Kidney glomerular epithelial cell (primary cell): Measurements from ENCODE around the gene IFT20.

Experiments used
- DNase-seq: peaks from one replicate; lab custom pipeline; 2025; lab: John Stamatoyannopoulos, UW

IFT20 gene

GRCh38 chr17:28335201-28335958 lies at the start of gene IFT20, which contains the start of gene TNFAIP1:
TSS of gene IFT20 (minus strand) at chr17:28335472. CDS start at chr17:28331985, 3,487 bp downstream.
TSS of gene TNFAIP1 (plus strand) at chr17:28335761. CDS start at chr17:28339522, 3,761 bp downstream.
- DNase-seq: peak; percentile 100

- DNase-seq: no peak
Measured at GRCh38 chr17:28385037-28385400, 49.7 kb upstream of the IFT20 start.

GRCh38 chr17:28384281-28385036 lies 49.2 kb upstream of the IFT20 start:
- DNase-seq: peak; percentile 37

- no peak for DNase-seq
Measured at GRCh38 chr17:28381141-28381825, 46.0 kb upstream of the IFT20 start.

GRCh38 chr17:28379814-28380801 lies 44.8 kb upstream of the IFT20 start:
- no peak for DNase-seq

GRCh38 chr17:28372945-28373274 lies 37.6 kb upstream of the IFT20 start:
- no peak for DNase-seq

GRCh38 chr17:28372203-28372944 lies 37.1 kb upstream of the IFT20 start:
- no peak for DNase-seq

GRCh38 chr17:28371245-28372202 lies 36.3 kb upstream of the IFT20 start, which contains the start of gene SARM1:
TSS of gene SARM1 (plus strand) at chr17:28371694. CDS start at chr17:28372033, 339 bp downstream.
- DNase-seq: peak; percentile 37

GRCh38 chr17:28370744-28371103 lies 35.5 kb upstream of the IFT20 start:
- DNase-seq: no peak

GRCh38 chr17:28370035-28370743 lies 34.9 kb upstream of the IFT20 start, which contains the start of gene VTN:
TSS of gene VTN (minus strand) at chr17:28370307. CDS start at chr17:28370203, 104 bp downstream.
- DNase-seq: peak; percentile 2

- DNase-seq: no peak
Measured at GRCh38 chr17:28369684-28370034, 34.4 kb upstream of the IFT20 start.

GRCh38 chr17:28368915-28369683 lies 33.8 kb upstream of the IFT20 start:
- no peak for DNase-seq

GRCh38 chr17:28368306-28368831 lies 33.1 kb upstream of the IFT20 start:
- DNase-seq: no peak

- no peak for DNase-seq
Measured at GRCh38 chr17:28367641-28368305, 32.5 kb upstream of the IFT20 start.

- DNase-seq: no peak
Measured at GRCh38 chr17:28366605-28367004, 31.3 kb upstream of the IFT20 start.

- no peak for DNase-seq
Measured at GRCh38 chr17:28365487-28365886, 30.2 kb upstream of the IFT20 start.

- no peak for DNase-seq
Measured at GRCh38 chr17:28364665-28365363, 29.5 kb upstream of the IFT20 start, which contains the start of gene SEBOX. TSS of gene SEBOX (minus strand) at chr17:28365199. CDS start at chr17:28365151, 48 bp downstream.
